Cardiac muscle cell (in vitro differentiated cells and primary cell): ENCODE results near the gene BHLHA15. TPM values are rescaled to one million over a fixed set of nuclear protein-coding genes. Genes with fewer than 3 reads are reported as not detected.

Experiments used
- DNase-seq, 2 donors: peaks; one replicate each; pipeline versions ENCODE4 v3.0.0 to v3.0.0-alpha.2; 2010 to 2017; ENCODE audit warnings: low read depth in 1 of 2, low spot score in 1 of 2
- H3K27ac ChIP-seq: fragments of 200-600 bp; sonication (generic); 2 replicates; pipeline ENCODE4 v1.5.1; 2016
- H3K27me3 ChIP-seq: fragments of 200-600 bp; sonication (generic); 2 replicates; pipeline ENCODE4 v1.6.0; 2016; ENCODE audit warnings: control low read depth
- H3K36me3 ChIP-seq: fragments of 200-600 bp; sonication (generic); 2 replicates; pipeline ENCODE4 v1.5.1; 2016; ENCODE audit warnings: control low read depth
- H3K4me1 ChIP-seq: fragments of 200-600 bp; sonication (generic); 2 replicates; pipeline ENCODE4 v1.8.1; 2017; ENCODE audit warnings: low read depth, mild to moderate bottlenecking, mixed run types
- H3K4me3 ChIP-seq: fragments of 200-600 bp; sonication (generic); 2 replicates; pipeline ENCODE4 v1.5.1; 2016; ENCODE audit warnings: mild to moderate bottlenecking
- H3K9me3 ChIP-seq: fragments of 200-600 bp; sonication (generic); 2 replicates; pipeline ENCODE4 v1.5.1; 2017; ENCODE audit warnings: low read depth, mild to moderate bottlenecking, control low read depth
- CTCF ChIP-seq: IDR thresholded peaks from 2 replicates; pipeline ENCODE4 v1.5.1; 2012; ENCODE audit warnings: low read depth, mild to moderate bottlenecking, low read length
- polyA plus RNA-seq: library from polyadenylated mRNA; unstranded; fragments of >200 nt; fragmentation: Nextera tagmentation; extraction: Ambion mirVana; gene quantifications from 2 replicates; pipeline ENCODE4 v1.2.1, GENCODE V29; 2016
- total RNA-seq: library from RNA; depleted of rRNA; stranded (reverse); fragments of >200 nt; gene quantifications from 2 replicates; pipeline ENCODE4 v1.2.3, GENCODE V29; 2016

BHLHA15 gene
- total and polyA plus RNA-seq, 2 experiments from 2014 or later = 2.2 TPM; not detected in 1

GRCh38 chr7:98223898-98224700, 12.9 kb downstream of the BHLHA15 start:
- H3K4me1 ChIP-seq = no peaks in the 10 kb centered on the region
- DNase-seq = no peak
- H3K9me3 ChIP-seq = no peaks in the 10 kb centered on the region
- no peaks in the 10 kb centered on the region for H3K36me3 ChIP-seq
- no peak for TF ChIP-seq CTCF
- no peaks in the 10 kb centered on the region for H3K27me3 ChIP-seq
- H3K4me3 ChIP-seq = no peak overlapping the region
- no peak overlapping the region for H3K27ac ChIP-seq

DNA sequence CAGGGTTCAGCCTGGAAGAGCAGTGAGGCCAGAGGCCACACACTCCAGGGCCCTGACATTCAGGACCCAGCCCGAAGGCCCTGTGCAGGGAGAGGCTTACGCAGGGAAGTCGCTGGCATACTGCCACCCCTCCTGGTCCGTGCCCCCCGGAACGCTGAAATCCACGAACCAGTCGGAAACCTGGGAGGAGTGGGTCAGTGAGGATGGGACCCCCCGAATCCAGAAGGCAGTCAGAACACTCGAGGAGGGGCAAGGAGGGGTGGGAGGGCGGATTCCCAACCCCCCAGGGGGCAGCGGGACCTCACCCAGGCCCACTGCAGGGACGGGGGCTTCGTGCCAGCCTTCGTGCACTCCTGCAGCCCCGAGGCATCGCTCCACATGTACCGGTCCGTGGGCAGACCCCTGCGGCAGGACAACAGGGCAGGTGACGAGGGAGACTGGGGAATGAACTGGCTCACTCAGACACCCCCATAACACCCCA, 13.5 kb downstream of the BHLHA15 start:
- no peaks in the 10 kb centered on the region for H3K4me1 ChIP-seq
- no peaks in the 10 kb centered on the region for H3K36me3 ChIP-seq
- H3K9me3 ChIP-seq = no peaks in the 10 kb centered on the region
- TF ChIP-seq CTCF = no peak
- no peak overlapping the region for H3K4me3 ChIP-seq
- no peak for DNase-seq
- H3K27me3 ChIP-seq = no peaks in the 10 kb centered on the region
- no peak overlapping the region for H3K27ac ChIP-seq

DNA sequence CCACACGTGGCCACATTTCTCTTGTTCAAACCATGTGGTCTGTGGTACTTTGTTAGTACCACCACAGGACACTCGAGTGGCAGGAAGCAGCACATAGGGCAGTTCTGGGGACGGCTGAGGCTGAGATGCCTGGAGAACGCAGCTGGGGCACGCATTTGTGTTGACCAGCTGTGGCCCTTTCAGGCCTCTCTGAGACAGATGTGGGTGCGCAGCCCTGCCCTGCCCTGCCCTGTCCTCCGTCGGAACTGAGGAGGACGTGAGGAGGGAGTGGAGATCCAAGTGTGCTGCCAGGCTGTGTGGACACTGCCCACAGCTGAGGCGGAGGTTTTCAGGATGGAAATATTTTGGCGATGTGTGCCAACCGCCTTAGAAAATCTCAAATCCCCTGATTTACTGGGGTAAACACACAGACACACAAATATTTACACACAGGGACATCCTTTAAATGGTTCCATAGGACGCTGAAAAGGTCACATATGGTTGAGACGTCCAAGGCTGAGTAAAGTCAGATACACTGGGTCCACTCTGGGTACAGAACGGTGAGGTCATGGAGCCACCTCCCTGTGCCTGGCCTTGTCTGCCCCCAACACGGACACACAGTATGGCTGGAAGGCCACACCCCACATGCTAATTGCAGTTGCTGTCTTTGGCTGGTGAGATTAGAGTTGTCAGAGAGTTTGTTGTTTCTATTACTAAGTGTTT, 14.8 kb downstream of the BHLHA15 start:
- no peaks in the 10 kb centered on the region for H3K27me3 ChIP-seq
- H3K36me3 ChIP-seq = no peaks in the 10 kb centered on the region
- DNase-seq = no peak
- no peak overlapping the region for H3K27ac ChIP-seq
- TF ChIP-seq CTCF = no peak
- H3K4me1 ChIP-seq = no peaks in the 10 kb centered on the region
- H3K9me3 ChIP-seq = no peaks in the 10 kb centered on the region
- H3K4me3 ChIP-seq = no peak overlapping the region

- H3K4me3 ChIP-seq = no peak overlapping the region
- no peaks in the 10 kb centered on the region for H3K4me1 ChIP-seq
- H3K27ac ChIP-seq = no peak overlapping the region
- H3K36me3 ChIP-seq = no peaks in the 10 kb centered on the region
- H3K9me3 ChIP-seq = no peaks in the 10 kb centered on the region
- TF ChIP-seq CTCF = no peak
- no peaks in the 10 kb centered on the region for H3K27me3 ChIP-seq
- DNase-seq = no peak
Observed at GRCh38 chr7:98227939-98228338, 16.7 kb downstream of the BHLHA15 start.

GRCh38 chr7:98228801-98229200, 17.6 kb downstream of the BHLHA15 start:
- DNase-seq = no peak
- H3K27ac ChIP-seq = no peak overlapping the region
- no peak overlapping the region for H3K4me3 ChIP-seq
- H3K4me1 ChIP-seq = no peaks in the 10 kb centered on the region
- H3K27me3 ChIP-seq = no peaks in the 10 kb centered on the region
- H3K36me3 ChIP-seq = no peaks in the 10 kb centered on the region
- H3K9me3 ChIP-seq = no peaks in the 10 kb centered on the region
- no peak for TF ChIP-seq CTCF
